HG03045 (cell line): ENCODE results near the gene TUBGCP2.

Experiments used
- ATAC-seq: cut with Tn5 transposase; IDR thresholded peaks from one replicate; pipeline ENCODE4 v1.9.1; 2021; ENCODE audit warnings: mild to moderate bottlenecking, moderate library complexity; ENCODE audit not compliant: unreplicated experiment

The TUBGCP2 gene

DNA sequence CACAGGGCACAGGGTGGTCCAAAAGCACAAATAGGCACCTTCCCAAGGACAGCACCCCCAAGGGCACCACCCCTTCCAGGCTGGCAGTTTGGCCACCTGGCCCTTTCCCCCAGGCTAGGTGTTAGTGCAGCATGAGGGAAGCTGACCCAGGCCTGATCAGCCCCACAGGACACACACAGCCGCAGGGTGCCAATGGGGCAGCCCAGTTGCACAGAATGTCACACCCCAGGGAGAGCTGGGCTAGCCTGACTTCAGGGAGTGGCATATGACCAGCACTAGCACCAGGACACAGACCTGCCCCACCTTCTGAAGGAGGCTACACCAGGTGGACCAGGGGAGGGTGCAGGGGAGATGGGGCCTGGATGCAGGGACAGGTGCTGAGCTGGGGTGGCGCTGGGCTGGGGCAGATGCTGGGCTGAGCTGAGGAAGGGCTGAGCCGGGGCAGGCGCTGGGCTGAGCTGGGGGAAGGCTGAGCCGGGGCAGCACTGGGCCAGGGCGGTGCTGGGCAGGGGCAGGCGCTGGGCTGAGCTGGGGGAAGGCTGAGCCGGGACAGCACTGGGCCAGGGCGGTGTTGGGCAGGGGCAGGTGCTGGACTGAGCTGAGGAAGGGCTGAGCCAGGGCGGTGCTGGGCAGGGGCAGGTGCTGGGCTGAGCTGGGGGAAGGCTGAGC lies 28.1 kb downstream of the TUBGCP2 start:
- no peak for ATAC-seq

GRCh38 chr10:133279326-133280226 lies 29.1 kb downstream of the TUBGCP2 start:
- ATAC-seq: no peak

DNA sequence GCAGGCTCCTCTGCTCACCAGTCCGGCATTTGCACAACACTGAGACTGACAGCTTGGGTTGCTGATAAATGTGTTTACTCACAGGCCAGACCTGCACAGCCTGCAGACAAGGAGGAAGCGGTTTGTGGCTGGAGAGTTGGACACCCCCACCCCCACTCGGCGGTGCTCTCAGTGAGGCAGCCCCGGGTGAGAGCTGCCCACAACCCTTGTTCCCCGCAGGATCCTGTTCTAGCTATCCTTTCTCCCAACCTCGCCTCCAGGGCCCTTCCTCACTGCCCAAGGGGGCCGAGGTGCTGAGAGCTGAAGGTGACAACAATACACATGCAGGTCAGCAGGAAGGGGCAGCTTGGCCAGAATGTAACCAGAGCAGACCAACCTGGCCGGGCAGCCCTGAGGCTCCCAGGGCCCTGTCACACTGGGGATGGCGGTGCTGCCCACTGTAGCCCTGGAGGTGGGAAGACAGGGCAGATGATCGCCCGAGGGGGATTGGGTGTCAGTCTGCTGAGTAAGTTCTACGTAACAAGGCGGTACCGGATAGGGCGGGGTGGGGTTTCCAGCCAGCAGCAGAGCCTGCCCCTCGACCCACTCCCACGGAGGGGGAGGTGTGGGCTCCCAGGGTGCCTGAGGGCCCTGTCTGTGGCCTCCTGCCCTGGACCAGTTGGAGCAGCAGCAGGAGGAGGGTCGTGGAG lies 30.0 kb downstream of the TUBGCP2 start:
- no peak for ATAC-seq

- ATAC-seq: no peak
Observed at GRCh38 chr10:133277993-133278576, 30.6 kb downstream of the TUBGCP2 start.

GRCh38 chr10:133277277-133277992 lies 31.2 kb downstream of the TUBGCP2 start:
- no peak for ATAC-seq

GRCh38 chr10:133276435-133277201 lies 32.1 kb downstream of the TUBGCP2 start, which contains the start of gene ADAM8:
Gene ADAM8 (minus strand): TSS chr10:133276868. CDS start chr10:133276817, 51 bp downstream.
- peak; percentile 51 for ATAC-seq

- no peak for ATAC-seq
Observed at GRCh38 chr10:133276100-133276434, 32.6 kb downstream of the TUBGCP2 start.

DNA sequence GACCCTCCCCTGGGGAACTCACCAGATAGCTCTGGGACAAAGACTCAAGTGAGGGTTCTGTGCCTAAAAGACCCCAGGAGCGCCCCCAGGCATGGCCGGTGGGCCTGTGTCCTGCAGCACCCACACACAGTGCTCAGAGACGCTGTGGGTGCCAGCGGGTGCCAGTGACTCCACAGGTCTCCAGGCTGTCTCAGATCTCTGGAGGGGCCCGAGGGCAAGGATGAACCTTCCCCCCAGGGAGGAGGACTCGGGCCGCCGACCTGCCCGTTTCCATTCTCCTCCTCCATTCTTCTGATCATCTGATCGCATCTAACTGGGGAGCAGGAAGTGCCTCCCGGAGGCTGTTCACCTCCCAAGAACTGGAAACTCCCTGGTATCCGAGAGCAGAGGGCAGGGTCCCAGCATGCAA lies 33.0 kb downstream of the TUBGCP2 start:
- peak; percentile 25 for ATAC-seq

GRCh38 chr10:133274751-133275683 lies 33.7 kb downstream of the TUBGCP2 start:
- peak; percentile 43 for ATAC-seq

DNA sequence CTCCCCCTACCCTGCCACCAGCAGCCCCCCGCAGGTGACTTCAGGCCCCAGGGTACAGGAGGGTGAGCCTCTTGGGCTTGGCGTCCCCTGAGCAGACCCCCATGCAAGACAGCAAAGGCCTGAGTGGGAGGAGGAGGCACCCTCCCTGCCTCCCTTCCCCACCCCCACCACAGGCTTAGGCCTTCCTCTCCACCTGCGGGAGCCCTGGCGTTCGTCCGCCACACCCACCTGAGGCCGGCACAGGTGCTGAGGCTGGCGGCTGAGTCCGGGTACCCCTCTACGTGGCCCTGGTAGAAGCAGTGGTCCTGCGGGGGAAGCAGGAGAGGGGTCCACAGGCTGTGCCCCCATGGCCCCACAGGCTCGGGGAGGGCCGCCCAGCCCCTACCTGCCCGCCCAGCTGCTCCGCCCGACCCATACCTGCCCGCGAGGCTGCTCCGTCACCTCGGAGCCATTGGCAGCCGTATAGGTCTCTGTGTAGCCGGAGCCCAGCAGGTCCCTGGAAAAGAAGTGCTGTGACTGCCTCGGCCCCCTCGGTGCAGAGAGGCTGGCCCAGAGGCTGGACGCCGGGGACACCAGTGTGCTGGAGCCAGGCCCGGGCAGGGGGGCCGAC lies 35.0 kb downstream of the TUBGCP2 start:
- no peak for ATAC-seq

DNA sequence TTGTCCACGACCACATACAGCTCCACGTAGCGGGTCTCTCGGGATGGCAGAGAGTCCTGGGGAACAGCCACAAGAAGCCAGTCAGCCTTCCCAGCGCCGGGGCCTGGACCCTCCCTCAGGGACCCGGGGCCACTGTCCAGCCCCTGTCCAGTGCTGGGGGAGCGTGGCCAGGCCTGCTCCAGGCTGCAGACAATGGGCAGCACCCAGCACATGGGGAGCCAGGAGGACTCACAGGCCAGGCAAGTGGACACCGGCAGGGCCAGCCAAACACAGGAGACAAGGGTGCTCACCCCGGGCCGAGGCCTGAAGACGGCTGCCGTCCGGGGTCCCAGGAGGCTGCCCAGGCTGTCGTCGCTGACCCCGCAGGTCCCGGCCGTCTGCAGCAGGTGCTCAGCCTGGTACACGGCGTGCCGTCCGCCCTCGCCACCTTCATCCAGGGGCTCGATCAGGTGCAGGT lies 35.7 kb downstream of the TUBGCP2 start:
- no peak for ATAC-seq

GRCh38 chr10:133272301-133272963 lies 36.2 kb downstream of the TUBGCP2 start:
- ATAC-seq: no peak

GRCh38 chr10:133271521-133272300 lies 37.0 kb downstream of the TUBGCP2 start:
- no peak for ATAC-seq

GRCh38 chr10:133270773-133271297 lies 37.8 kb downstream of the TUBGCP2 start:
- no peak for ATAC-seq

DNA sequence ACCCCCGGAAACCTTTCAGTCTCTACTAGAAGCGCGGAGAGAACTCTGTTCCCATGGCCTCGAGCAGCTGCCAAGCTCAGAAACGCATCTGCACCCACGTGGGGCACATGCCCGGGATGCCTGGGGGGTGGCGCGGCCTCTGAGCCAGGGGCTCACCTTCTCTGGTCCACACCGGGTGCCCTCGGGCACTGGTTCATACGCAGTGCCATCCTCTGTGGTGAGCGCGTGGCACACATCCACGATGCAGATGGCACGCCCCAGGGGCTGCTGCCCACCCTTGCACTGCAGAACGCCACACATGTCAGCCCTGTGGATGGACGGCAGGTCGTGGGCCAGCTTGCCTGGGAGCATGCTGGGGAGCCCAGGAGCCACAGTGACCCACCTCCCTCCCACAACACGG lies 38.5 kb downstream of the TUBGCP2 start:
- no peak for ATAC-seq

- ATAC-seq: no peak
Observed at GRCh38 chr10:133269367-133269766, 39.3 kb downstream of the TUBGCP2 start.

GRCh38 chr10:133268532-133268931 lies 40.1 kb downstream of the TUBGCP2 start:
- ATAC-seq: no peak
